ENCODE data around the gene ARHGAP23. TPM values are rescaled to one million over a fixed set of nuclear protein-coding genes. Genes with fewer than 3 reads are reported as not detected.

The ARHGAP23 gene
- total and polyA plus RNA-seq, 2 donors (not counting 3 experiments of a cell fraction or from before 2014, with no cell fraction given): 25.4 to 190 TPM

DNA sequence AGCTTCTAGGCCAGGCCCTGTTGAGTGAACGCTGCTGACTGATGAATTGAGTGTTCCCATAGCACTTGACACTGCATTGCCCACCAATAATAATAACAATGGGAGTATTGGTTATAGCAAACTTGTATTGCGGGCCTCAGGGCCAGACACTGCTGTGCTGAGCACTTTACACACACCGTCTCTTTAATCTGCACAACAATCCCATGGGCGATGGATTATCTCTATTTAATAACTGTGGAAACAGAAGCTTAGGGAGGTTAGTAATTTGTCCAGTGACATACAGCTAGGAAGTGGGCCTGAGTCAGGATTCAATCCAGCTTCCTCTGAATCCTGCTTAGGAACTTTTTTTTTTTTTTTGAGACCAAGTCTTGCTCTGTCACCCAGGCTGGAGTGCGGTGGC, 11.2 kb downstream of the ARHGAP23 start:
- Histone ChIP-seq H3K27ac (ENCODE audit: insufficient read depth, low read depth, low read length) (no peak overlapping the region), H3K9ac (replicated peaks; ENCODE audit: extremely low read depth, insufficient read depth, low read length) (no peak overlapping the region), H3K4me2 (ENCODE audit: insufficient read depth, low read length) (no peak overlapping the region), H3K9me3 (replicated peaks; ENCODE audit: control insufficient read depth, insufficient read depth, low read length) (no peaks in the 10 kb centered on the region), H3K27me3 (ENCODE audit: control insufficient read depth in 2 of 2, insufficient read depth in 2 of 2, low read length in 2 of 2) (no peaks in the 10 kb centered on the region), H3K36me3 (ENCODE audit: control insufficient read depth in 2 of 2, extremely low read depth in 1 of 2, insufficient read depth in 2 of 2, low read length in 2 of 2) (no peaks in the 10 kb centered on the region), H2AFZ (ENCODE audit: low read depth, low read length) (no peak overlapping the region), H3K4me1 (ENCODE audit: control insufficient read depth, extremely low read depth, insufficient read depth, low read length) (peaks cover 9% of the 10 kb centered on the region), H3K9me1 (replicated peaks; ENCODE audit: control insufficient read depth, extremely low read depth, insufficient read depth, low read length) (no peaks in the 10 kb centered on the region), H3K4me3 (replicated peaks in 1 of 3; ENCODE audit: insufficient read depth in 1 of 3, low read depth in 1 of 3, low read length in 3 of 3) (no peak overlapping the region), H4K20me1 (replicated peaks; ENCODE audit: control insufficient read depth, extremely low read depth, insufficient read depth, low read length) (no peaks in the 10 kb centered on the region), H3K79me2 (ENCODE audit: control insufficient read depth, insufficient read depth, low read length) (peaks cover 83% of the 10 kb centered on the region)
- ChIA-PET CTCF (interaction anchor here (0.6 to 2.0 kb wide), 12 partner anchors 9 to 149 kb away, joined by 3 to 20 read pairs (median 4); partner anchors contain the start of gene ARHGAP23), POLR2A (no interaction called here)
- no peak for FAIRE-seq
- dilution Hi-C loops (cut with MboI; ENCODE audit: extremely low pct_ligation_motif_present, low sequenced_read_pairs) (no loop called here), intact Hi-C loops (cut with micrococcal nuclease) (loop anchor here (1.0 kb wide), 1 partner anchor 10 kb away; no protein-coding TSS in a partner anchor)
- no peak for DNase-seq (ENCODE audit: low read depth, low spot score)
- TF ChIP-seq MYC (IDR thresholded peaks at IDR 0.05; ENCODE audit: low read depth, low read length) (no peak), POLR2A (IDR thresholded peaks at IDR 0.05; ENCODE audit: low read depth, low read length) (no peak), POLR2AphosphoS5 (IDR thresholded peaks at IDR 0.05; ENCODE audit: insufficient read depth, low read depth, low read length) (no peak), EZH2 (IDR thresholded peaks at IDR 0.05; ENCODE audit: borderline replicate concordance, low read depth, low read length, severe bottlenecking) (no peak), GATA2 (IDR thresholded peaks at IDR 0.05; ENCODE audit: insufficient read depth, insufficient read length, low read depth, low read length) (no peak), JUN (IDR thresholded peaks at IDR 0.05; ENCODE audit: borderline replicate concordance, insufficient read depth, insufficient read length, low read depth) (no peak)
- TF ChIP-seq, protein P1, sequence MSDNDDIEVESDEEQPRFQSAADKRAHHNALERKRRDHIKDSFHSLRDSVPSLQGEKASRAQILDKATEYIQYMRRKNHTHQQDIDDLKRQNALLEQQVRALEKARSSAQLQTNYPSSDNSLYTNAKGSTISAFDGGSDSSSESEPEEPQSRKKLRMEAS (IDR thresholded peaks at IDR 0.05; ENCODE audit: insufficient read depth, insufficient read length): no peak
- TF ChIP-seq, protein P2, sequence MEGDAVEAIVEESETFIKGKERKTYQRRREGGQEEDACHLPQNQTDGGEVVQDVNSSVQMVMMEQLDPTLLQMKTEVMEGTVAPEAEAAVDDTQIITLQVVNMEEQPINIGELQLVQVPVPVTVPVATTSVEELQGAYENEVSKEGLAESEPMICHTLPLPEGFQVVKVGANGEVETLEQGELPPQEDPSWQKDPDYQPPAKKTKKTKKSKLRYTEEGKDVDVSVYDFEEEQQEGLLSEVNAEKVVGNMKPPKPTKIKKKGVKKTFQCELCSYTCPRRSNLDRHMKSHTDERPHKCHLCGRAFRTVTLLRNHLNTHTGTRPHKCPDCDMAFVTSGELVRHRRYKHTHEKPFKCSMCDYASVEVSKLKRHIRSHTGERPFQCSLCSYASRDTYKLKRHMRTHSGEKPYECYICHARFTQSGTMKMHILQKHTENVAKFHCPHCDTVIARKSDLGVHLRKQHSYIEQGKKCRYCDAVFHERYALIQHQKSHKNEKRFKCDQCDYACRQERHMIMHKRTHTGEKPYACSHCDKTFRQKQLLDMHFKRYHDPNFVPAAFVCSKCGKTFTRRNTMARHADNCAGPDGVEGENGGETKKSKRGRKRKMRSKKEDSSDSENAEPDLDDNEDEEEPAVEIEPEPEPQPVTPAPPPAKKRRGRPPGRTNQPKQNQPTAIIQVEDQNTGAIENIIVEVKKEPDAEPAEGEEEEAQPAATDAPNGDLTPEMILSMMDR (IDR thresholded peaks at IDR 0.05; ENCODE audit: extremely low read depth in 1 of 2, insufficient read depth in 1 of 2, low read depth in 1 of 2, low read length in 2 of 2): no peak
- BruUV-seq (replicated peaks): no TSS peak
